LNCAP (cell line): Measurements from ENCODE around the gene APPBP2.

Experiments
- TF ChIP-seq, protein P1 (sequence below): fragments of 450-650 bp; IDR thresholded peaks from 2 replicates; pipeline ENCODE4 v1.5.1; 2017; ENCODE audit warnings: mild to moderate bottlenecking

Gene APPBP2

DNA sequence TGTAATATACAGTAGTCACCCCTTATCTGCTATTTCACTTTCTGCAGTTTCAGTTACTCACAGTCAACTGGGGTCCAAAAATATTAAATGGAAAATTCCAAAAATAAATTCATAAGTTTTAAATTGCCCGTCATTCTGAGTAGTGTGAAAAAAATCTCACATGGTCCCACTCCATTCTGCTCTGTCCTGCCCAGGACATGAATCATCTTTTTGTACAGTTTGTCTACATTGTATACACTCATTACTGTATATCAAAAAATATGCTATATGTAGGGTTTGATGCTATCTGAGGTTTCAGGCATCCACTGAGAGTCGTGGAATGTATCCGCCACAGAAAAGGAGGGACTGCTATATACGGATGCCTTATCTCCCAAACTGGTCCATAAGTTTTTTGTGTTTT, 16.0 kb upstream of the APPBP2 start:
- TF ChIP-seq, protein P1, sequence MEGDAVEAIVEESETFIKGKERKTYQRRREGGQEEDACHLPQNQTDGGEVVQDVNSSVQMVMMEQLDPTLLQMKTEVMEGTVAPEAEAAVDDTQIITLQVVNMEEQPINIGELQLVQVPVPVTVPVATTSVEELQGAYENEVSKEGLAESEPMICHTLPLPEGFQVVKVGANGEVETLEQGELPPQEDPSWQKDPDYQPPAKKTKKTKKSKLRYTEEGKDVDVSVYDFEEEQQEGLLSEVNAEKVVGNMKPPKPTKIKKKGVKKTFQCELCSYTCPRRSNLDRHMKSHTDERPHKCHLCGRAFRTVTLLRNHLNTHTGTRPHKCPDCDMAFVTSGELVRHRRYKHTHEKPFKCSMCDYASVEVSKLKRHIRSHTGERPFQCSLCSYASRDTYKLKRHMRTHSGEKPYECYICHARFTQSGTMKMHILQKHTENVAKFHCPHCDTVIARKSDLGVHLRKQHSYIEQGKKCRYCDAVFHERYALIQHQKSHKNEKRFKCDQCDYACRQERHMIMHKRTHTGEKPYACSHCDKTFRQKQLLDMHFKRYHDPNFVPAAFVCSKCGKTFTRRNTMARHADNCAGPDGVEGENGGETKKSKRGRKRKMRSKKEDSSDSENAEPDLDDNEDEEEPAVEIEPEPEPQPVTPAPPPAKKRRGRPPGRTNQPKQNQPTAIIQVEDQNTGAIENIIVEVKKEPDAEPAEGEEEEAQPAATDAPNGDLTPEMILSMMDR, result no peak

DNA sequence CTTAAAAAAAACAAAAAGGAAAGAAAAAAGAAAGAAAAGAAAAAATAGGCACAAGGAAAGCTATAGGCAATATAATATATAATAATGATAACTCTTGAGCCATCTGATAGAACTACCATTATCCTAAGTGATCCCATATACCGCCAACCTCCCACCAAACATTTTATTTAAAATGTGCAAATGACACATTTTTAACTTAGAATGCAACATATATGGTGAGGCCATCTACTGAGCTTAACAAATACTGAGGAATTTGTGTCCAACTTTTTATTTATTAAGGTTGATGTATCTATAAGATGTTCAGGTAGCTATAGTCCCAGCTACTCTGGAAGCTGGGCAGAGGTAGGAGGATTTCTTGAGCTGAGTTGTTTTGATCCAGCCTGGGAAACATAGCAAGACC, 14.4 kb upstream of the APPBP2 start:
- TF ChIP-seq, protein P1, result no peak

DNA sequence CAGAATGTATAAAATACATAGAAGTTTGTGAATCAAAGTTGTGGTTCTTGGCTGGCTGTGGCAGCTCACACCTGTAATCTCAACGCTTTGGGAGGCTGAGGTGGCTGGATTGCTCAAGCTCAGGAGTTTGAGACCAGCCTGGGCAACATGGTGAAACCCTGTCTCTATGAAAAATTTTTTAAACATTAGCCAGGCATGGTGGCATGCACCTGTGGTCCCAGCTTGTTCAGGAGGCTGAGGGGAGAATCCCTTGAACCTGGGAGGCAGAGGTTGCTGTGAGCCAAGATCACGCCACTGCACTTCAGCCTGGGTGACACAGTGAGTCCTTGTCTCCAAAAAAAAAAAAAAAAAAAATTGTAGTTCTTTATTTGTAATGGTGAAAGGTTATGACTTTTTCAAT, 13.8 kb upstream of the APPBP2 start:
- TF ChIP-seq, protein P1, result no peak

DNA sequence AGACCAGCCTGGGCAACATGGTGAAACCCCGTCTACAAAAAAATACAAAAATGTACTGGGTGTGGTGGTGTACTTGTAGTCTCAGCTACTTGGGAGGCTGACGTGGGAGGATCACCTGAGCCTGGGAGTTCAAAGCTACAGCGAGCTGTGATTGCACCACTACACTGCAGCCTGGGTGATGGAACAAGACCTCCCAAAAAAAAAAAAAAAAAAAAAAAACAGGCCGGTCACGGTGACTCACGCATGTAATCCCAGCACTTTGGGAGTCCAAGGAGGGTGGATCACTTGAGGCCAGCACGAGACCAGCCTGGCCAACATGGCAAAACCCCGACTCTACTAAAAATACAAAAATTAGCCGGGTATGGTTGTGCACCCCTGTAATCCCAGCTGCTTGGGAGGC, 12.7 kb upstream of the APPBP2 start:
- TF ChIP-seq, protein P1, result no peak

DNA sequence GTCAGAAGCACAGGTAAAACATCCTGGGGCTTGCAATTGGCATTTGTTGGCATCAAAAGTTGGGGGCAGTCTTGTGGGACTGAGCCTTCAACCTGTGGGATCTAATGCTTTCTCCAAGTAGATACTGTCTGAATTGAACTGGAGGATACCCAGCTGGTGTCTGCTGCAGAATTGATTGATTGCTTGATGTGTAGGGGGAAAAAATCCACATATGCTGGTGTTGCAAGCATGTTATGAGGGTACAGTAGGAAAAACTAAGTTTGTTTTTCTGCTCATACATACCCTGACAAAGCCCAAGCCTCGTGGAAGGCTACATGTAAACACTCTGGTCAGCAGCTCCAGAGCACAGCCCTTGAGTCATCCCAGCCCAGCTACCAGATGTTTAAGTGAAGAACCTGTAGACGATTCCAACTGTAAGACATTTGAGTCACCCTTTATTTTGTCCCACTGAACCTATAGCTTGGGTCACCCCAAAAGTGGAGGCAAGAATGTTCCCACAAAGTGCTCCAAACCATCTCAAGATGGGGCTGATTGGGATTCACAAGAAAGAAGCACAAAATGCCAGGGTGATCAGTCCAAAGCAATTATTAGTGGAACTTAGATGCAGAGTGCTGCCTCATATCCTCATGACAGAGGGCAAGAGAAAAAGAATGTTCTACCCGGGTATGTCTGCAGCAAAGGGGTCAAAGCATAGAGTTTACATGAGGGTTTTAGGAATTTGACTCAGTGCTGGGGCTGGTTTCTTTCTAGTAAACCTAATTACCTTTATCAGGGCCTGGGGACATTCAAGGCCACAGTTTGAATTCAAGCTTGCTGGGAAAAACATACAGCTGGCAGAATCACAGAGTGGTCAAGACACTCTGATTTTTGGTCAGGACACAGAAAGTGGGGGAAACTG, 9.6 kb upstream of the APPBP2 start:
- TF ChIP-seq, protein P1, result no peak

DNA sequence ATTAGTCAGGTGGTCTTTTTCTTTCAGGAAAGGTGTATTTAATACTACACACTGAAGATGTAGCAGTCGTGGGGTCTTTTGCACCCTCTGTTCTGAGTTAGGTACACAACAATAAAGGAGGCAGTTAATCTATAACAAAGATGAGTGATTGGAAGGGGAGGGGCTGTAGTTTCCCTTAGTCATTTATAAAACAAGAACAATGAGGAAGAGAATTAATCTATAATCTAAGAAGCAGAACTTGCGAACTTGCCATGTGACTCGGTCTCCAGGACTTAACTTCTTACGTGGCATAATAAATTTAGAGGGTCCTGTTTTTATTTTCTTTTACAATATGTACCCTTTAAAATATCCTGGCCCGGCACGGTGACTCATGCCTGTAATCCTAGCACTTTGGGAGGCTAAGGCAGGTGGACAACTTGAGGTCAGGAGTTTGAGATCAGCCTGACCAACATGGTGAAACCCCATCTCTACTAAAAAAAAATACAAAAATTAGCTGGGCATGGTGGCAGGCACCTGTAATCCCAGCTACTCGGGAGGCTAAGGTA, 8.6 kb upstream of the APPBP2 start:
- TF ChIP-seq, protein P1, result no peak

DNA sequence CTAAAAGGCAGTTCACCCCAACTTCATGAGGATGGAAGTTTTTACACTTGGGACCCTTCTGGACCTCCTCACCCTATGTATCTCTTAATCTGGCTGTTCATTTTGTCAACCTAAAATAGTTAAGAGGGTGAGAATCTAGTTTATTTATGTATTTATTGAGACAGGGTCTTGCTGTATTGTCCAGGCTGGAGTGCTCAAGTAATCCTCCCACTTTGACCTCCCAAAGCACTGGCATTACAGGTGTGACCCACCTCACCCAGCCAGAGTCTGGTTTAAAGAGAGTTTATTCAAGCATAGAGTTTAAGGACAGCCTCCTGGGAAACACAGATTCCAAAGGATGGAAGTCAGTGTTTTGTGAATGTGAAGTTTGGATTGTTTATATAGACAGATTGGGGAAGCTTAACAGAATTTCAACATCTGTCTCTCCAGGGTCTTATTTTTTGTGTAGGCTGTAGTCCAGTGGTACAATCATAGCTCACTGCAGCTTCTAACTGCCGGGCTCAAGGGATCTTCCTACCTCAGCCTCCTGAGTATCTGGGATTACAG, 8.0 kb upstream of the APPBP2 start:
- TF ChIP-seq, protein P1, result no peak
